ENCODE results near the gene HOXA4.

- TF ChIP-seq CTCF (optimal IDR thresholded peaks at IDR 0.05 in 1 of 3, IDR thresholded peaks at IDR 0.05 in 1 of 3, conservative IDR thresholded peaks at IDR 0.05 in 1 of 3; ENCODE audit: extremely low read depth in 1 of 3, insufficient read depth in 2 of 3, low read length in 3 of 3) (no peak), EZH2 (IDR thresholded peaks at IDR 0.05; ENCODE audit: low read length) (no peak)
Observed at GRCh38 chr7:27082171-27082570, 48.4 kb downstream of the HOXA4 start.
